Endothelial cell (in vitro differentiated cells): Measurements from ENCODE around the gene CLPX. TPM values are rescaled to one million over a fixed set of nuclear protein-coding genes. Genes with fewer than 3 reads are reported as not detected.
"Not testable (repeated sequence)": the region's sequence is repeated elsewhere in the genome, so short reads cannot be mapped to it uniquely, and the experiment has no call there.

ENCODE experiments used
- DNase-seq: peaks from one replicate; pipeline ENCODE4 v3.0.0; 2021; ENCODE audit warnings: low spot score
- H3K27ac Mint-ChIP-seq: one replicate; pipeline ENCODE4 v1.8.0; 2021; ENCODE audit warnings: mixed read lengths, inconsistent platforms; ENCODE audit not compliant: unreplicated experiment
- H3K27me3 Mint-ChIP-seq: one replicate; pipeline ENCODE4 v1.8.0; 2021; ENCODE audit warnings: mild to moderate bottlenecking, moderate library complexity, mixed read lengths, inconsistent platforms; ENCODE audit not compliant: unreplicated experiment
- H3K36me3 Mint-ChIP-seq: one replicate; pipeline ENCODE4 v1.8.0; 2021; ENCODE audit warnings: mild to moderate bottlenecking, low read depth, mixed read lengths, inconsistent platforms; ENCODE audit not compliant: unreplicated experiment
- H3K4me1 Mint-ChIP-seq: one replicate; pipeline ENCODE4 v1.8.0; 2021; ENCODE audit warnings: mild to moderate bottlenecking, mixed read lengths, inconsistent platforms; ENCODE audit not compliant: unreplicated experiment
- H3K4me3 Mint-ChIP-seq: one replicate; pipeline ENCODE4 v1.8.0; 2021; ENCODE audit warnings: mild to moderate bottlenecking, mixed read lengths, inconsistent platforms; ENCODE audit not compliant: unreplicated experiment
- H3K9me3 Mint-ChIP-seq: one replicate; pipeline ENCODE4 v1.8.0; 2021; ENCODE audit warnings: mixed read lengths, inconsistent platforms; ENCODE audit not compliant: unreplicated experiment
- CTCF ChIP-seq: fragments of 200-600 bp; sonication (generic); IDR thresholded peaks from one replicate; pipeline ENCODE4 v1.5.0; 2021; ENCODE audit warnings: antibody characterized with exemption; ENCODE audit not compliant: unreplicated experiment
- long read RNA-seq: library from polyadenylated mRNA; unstranded; transcript quantifications from one replicate; pipeline ENCODE4 v2.0.0, GENCODE V29; 2020; ENCODE audit not compliant: unreplicated experiment
- total RNA-seq: library from RNA; stranded (reverse); fragmentation: NEBNext Ultra II Directional; extraction: Animal tissue kit (Norgen Biotek cat#: 25700); gene quantifications from one replicate; pipeline ENCODE4 v1.2.1, GENCODE V29; 2021; ENCODE audit not compliant: unreplicated experiment

Gene CLPX
- 52.1 TPM for total RNA-seq
- long read RNA-seq, full-length matches to known transcripts, result 7 of 9 reads
- long read RNA-seq, partial matches to known transcripts, result 0 of 9 reads
- long read RNA-seq, other reads (novel, unspliced or antisense), result 2 of 9 reads

GRCh38 chr15:65184868-65185717, at the start of gene CLPX:
TSS of gene CLPX (minus strand) at chr15:65185342. CDS start at chr15:65185153, 189 bp downstream.
- peaks cover 5% of the 10 kb centered on the region for H3K36me3 Mint-ChIP-seq
- peak within 1 kb of the TSS; percentile 98 for H3K4me3 Mint-ChIP-seq
- H3K4me1 Mint-ChIP-seq, result peaks cover 16% of the 10 kb centered on the region
- peak; percentile 81 for DNase-seq
- H3K27me3 Mint-ChIP-seq, result peaks cover 4% of the 10 kb centered on the region
- TF ChIP-seq CTCF, result no peak
- no peaks in the 10 kb centered on the region for H3K9me3 Mint-ChIP-seq
- H3K27ac Mint-ChIP-seq, result peak within 1 kb of the TSS; percentile 96

GRCh38 chr15:65233696-65234095, 48.6 kb upstream of the CLPX start:
- H3K27ac Mint-ChIP-seq, result no peak overlapping the region
- H3K4me3 Mint-ChIP-seq, result no peak overlapping the region
- no peak for TF ChIP-seq CTCF
- H3K36me3 Mint-ChIP-seq, result no peaks in the 10 kb centered on the region
- H3K27me3 Mint-ChIP-seq, result no peaks in the 10 kb centered on the region
- no peaks in the 10 kb centered on the region for H3K4me1 Mint-ChIP-seq
- H3K9me3 Mint-ChIP-seq, result no peaks in the 10 kb centered on the region
- no peak for DNase-seq

- no peaks in the 10 kb centered on the region for H3K4me1 Mint-ChIP-seq
- H3K4me3 Mint-ChIP-seq, result no peak overlapping the region
- H3K36me3 Mint-ChIP-seq, result no peaks in the 10 kb centered on the region
- no peak for TF ChIP-seq CTCF
- no peak overlapping the region for H3K27ac Mint-ChIP-seq
- no peak for DNase-seq
- peaks cover 2% of the 10 kb centered on the region for H3K27me3 Mint-ChIP-seq
- no peaks in the 10 kb centered on the region for H3K9me3 Mint-ChIP-seq
Measured at GRCh38 chr15:65232520-65232919, 47.4 kb upstream of the CLPX start.

GRCh38 chr15:65231306-65231705, 46.2 kb upstream of the CLPX start:
- Mint-ChIP-seq H3K9me3 (no peaks in the 10 kb centered on the region), H3K27me3 (peaks cover 2% of the 10 kb centered on the region), H3K4me1 (no peaks in the 10 kb centered on the region), H3K4me3 (no peak overlapping the region), H3K27ac (no peak overlapping the region), H3K36me3 (no peaks in the 10 kb centered on the region)
- no peak for TF ChIP-seq CTCF
- no peak for DNase-seq

- H3K9me3 Mint-ChIP-seq, DNase-seq, H3K4me1 Mint-ChIP-seq, H3K27me3 Mint-ChIP-seq, H3K4me3 Mint-ChIP-seq, H3K27ac Mint-ChIP-seq, H3K36me3 Mint-ChIP-seq: not testable (repeated sequence)
Measured at GRCh38 chr15:65226901-65227300, 41.8 kb upstream of the CLPX start.
